Adrenal gland (tissue), 5 donors: ENCODE results near the gene CYP11A1.

Experiments
- CTCF ChIP-seq, 6 experiments: fragments of 450-650 bp in 4 of 6; fragments of 200-600 bp in 2 of 6; sonication (generic) in 1 of 6; IDR thresholded peaks; 1 replicate in 5 of 6; 2 replicates in 1 of 6; pipeline versions ENCODE4 v1.5.1 to v1.8.0; 2016 to 2021; ENCODE audit warnings: antibody characterized with exemption in 6 of 6, mild to moderate bottlenecking in 2 of 6, moderate library complexity in 1 of 6
- POLR2A ChIP-seq, 2 donors: fragments of 450-650 bp; IDR thresholded peaks; one replicate each; pipeline ENCODE4 v1.6.1; 2017; ENCODE audit warnings: antibody characterized with exemption in 2 of 2, mild to moderate bottlenecking in 2 of 2, moderate library complexity in 1 of 2
- donor health status: DM: no; HTN: no; CAD: no.

GRCh38 chr15:74376825-74377581 is 9.6 kb upstream of the CYP11A1 start:
- TF ChIP-seq CTCF (IDR thresholded peaks at IDR 0.05), result no peak
- no peak for TF ChIP-seq POLR2A (IDR thresholded peaks at IDR 0.05)
